AG09309 (cell line): Measurements from ENCODE around the gene LCORL.
A peak's percentile ranks its signal among the peaks of the same experiment; 100 is the strongest.

ENCODE experiments used
- DNase-seq: peaks from one replicate; pipeline ENCODE4 v3.0.0-alpha.2; 2010; ENCODE audit warnings: low read depth
- H3K4me3 ChIP-seq: 2 replicates; pipeline ENCODE4 v1.5.1; 2011; ENCODE audit warnings: mild to moderate bottlenecking, low read depth, low read length, moderate library complexity; ENCODE audit not compliant: control insufficient read depth
- CTCF ChIP-seq: IDR thresholded peaks from 2 replicates; pipeline ENCODE4 v1.5.1; 2011; ENCODE audit warnings: mild to moderate bottlenecking, low read depth, low read length, inconsistent platforms; ENCODE audit not compliant: insufficient read depth, control insufficient read depth; ENCODE audit errors: missing control alignments

Gene LCORL

GRCh38 chr4:17964576-17964975, 57.0 kb downstream of the LCORL start:
- no peak overlapping the region for H3K4me3 ChIP-seq
- TF ChIP-seq CTCF = no peak
- DNase-seq = no peak

- TF ChIP-seq CTCF = no peak
- DNase-seq = peak; percentile 5
- H3K4me3 ChIP-seq = no peak overlapping the region
Observed at GRCh38 chr4:17962171-17962570, 59.4 kb downstream of the LCORL start.

GRCh38 chr4:17961249-17961648, 60.3 kb downstream of the LCORL start:
- DNase-seq = no peak
- TF ChIP-seq CTCF = no peak
- no peak overlapping the region for H3K4me3 ChIP-seq

GRCh38 chr4:17958181-17958580, 63.4 kb downstream of the LCORL start:
- DNase-seq = no peak
- no peak overlapping the region for H3K4me3 ChIP-seq
- TF ChIP-seq CTCF = no peak

DNA sequence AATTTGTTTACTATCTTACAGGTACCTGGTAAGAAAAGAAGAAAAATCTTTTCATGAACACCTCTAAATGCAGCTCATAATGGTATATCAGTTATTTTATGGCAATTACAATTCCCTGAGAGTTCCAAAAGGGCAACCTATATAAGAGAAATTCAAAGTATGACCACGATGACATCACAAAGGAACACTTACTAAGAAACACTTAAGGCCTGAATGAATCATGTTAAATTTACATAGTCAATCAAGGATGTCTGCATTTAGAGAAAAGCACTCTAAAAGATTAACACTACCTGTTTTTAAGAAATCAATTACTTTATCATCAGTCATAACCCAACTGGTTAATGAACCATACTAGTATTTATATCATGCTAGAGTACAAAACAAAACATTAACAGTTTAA, 63.9 kb downstream of the LCORL start:
- TF ChIP-seq CTCF = no peak
- H3K4me3 ChIP-seq = no peak overlapping the region
- DNase-seq = no peak

DNA sequence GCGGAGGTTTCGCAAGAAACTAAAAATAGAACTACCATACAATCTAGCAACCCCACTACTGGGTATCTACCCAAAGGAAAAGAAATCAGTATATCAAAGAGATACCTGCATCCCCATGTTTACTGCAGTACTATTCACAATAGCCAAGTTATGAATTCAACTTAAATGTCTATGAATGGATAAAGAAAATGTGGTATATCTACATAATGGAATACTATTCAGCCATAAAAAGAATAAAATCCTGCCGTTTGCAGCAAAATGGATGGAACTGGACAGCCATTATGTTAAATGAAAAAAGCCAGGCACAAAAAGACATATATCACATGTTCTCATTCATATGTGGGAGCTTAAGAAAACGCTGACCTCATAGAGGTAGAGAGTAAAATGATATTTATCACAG, 65.3 kb downstream of the LCORL start:
- DNase-seq = no peak
- TF ChIP-seq CTCF = no peak
- H3K4me3 ChIP-seq = no peak overlapping the region

GRCh38 chr4:17945303-17945702, 76.3 kb downstream of the LCORL start:
- DNase-seq = no peak
- TF ChIP-seq CTCF = no peak
- no peak overlapping the region for H3K4me3 ChIP-seq
